ENCODE results near the gene C1orf167. TPM values are rescaled to one million over a fixed set of nuclear protein-coding genes. Genes with fewer than 3 reads are reported as not detected.

Gene C1orf167
- total and polyA plus RNA-seq, 3 donors from 2014 or later: 26.0 to 64.2 (median 34.5) TPM

GRCh38 chr1:11764115-11764514 lies 2.1 kb downstream of the C1orf167 start:
- Histone ChIP-seq H3K27ac (no peak overlapping the region), H3K9me3 (no peaks in the 10 kb centered on the region), H3K4me3 (no peak overlapping the region), H3K36me3 (ENCODE audit: low read depth, missing control alignments) (no peaks in the 10 kb centered on the region), H3K4me1 (peaks cover 8% of the 10 kb centered on the region), H3K27me3 (no peaks in the 10 kb centered on the region)
- no peak for DNase-seq
- 70 to 74% methylated on average over 2 to 3 of the region's 3 CpGs for WGBS, 2 donors
- intact Hi-C loops (cut with DNase I; ENCODE audit: low total_unique reads): no loop called here
- TF ChIP-seq POLR2A (IDR thresholded peaks at IDR 0.05) (no peak), CTCF (IDR thresholded peaks at IDR 0.05) (no peak)

- H3K4me1 ChIP-seq: peaks cover 8% of the 10 kb centered on the region
- intact Hi-C loops (cut with DNase I; ENCODE audit: low total_unique reads): no loop called here
- no peak overlapping the region for H3K4me3 ChIP-seq
- no peaks in the 10 kb centered on the region for H3K36me3 ChIP-seq (ENCODE audit: low read depth, missing control alignments)
- no peak for DNase-seq
- no peak for TF ChIP-seq CTCF (IDR thresholded peaks at IDR 0.05)
- TF ChIP-seq POLR2A (IDR thresholded peaks at IDR 0.05): no peak
- no peak overlapping the region for H3K27ac ChIP-seq
- 78 to 86% methylated on average over 1 to 7 of the region's 7 CpGs for WGBS, 2 donors
- no peaks in the 10 kb centered on the region for H3K9me3 ChIP-seq
- no peaks in the 10 kb centered on the region for H3K27me3 ChIP-seq
Measured at GRCh38 chr1:11764519-11764918, 2.5 kb downstream of the C1orf167 start.

DNA sequence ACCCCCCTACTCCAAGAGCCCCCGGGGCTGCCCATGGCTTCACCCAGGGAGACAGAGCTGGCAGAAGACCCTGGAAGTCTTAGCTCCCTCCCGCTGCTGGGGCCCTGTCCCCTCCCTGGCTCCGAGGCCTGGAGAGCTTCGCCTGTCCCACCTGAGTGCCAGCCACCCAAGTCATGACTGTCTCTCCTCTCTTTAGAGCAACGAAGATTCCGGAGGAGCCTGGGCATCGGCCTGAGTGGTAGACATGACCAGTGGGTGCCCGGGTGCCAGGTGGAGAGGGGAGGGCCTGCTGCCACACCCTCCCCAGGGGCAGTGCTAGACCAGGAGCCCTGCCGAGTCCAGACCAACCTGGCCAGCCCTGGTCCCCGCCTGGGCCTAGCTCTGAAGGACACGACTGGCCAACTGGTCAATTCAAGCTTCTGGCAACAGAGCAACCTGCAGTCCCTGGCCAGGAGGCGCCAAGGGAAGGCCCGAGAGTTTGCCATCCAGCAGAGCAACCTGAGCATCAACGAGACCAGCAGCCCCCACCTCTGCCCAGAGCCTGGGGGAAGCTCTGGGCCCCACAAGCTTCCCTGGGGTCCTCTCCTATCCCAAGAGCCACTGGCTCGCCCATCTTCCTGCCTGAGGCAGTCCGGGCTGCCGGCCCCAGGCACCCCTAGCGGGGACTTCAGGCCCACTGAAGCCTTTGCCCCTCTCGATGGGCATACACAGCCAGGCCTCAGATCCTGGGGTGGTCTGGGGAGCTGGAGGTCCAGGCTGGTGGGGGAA lies 3.9 kb downstream of the C1orf167 start:
- no peaks in the 10 kb centered on the region for H3K9me3 ChIP-seq
- no peak overlapping the region for H3K4me3 ChIP-seq
- no peak overlapping the region for H3K27ac ChIP-seq
- peaks cover 8% of the 10 kb centered on the region for H3K4me1 ChIP-seq
- WGBS, 2 donors: 89 to 92% methylated on average over 15 to 18 of the region's 19 CpGs
- H3K36me3 ChIP-seq (ENCODE audit: low read depth, missing control alignments): no peaks in the 10 kb centered on the region
- TF ChIP-seq POLR2A (IDR thresholded peaks at IDR 0.05) (no peak), CTCF (IDR thresholded peaks at IDR 0.05) (no peak)
- DNase-seq: no peak
- intact Hi-C loops (cut with DNase I; ENCODE audit: low total_unique reads): no loop called here
- no peaks in the 10 kb centered on the region for H3K27me3 ChIP-seq

- intact Hi-C loops (cut with DNase I; ENCODE audit: low total_unique reads): no loop called here
- no peaks in the 10 kb centered on the region for H3K9me3 ChIP-seq
- peaks cover 8% of the 10 kb centered on the region for H3K4me1 ChIP-seq
- H3K27me3 ChIP-seq: no peaks in the 10 kb centered on the region
- H3K36me3 ChIP-seq (ENCODE audit: low read depth, missing control alignments): no peaks in the 10 kb centered on the region
- no peak overlapping the region for H3K27ac ChIP-seq
- TF ChIP-seq CTCF (IDR thresholded peaks at IDR 0.05) (no peak), POLR2A (IDR thresholded peaks at IDR 0.05) (no peak)
- no peak for DNase-seq
- WGBS, 2 donors: 69 to 91% methylated on average over 8 to 14 of the region's 14 CpGs
- H3K4me3 ChIP-seq: no peak overlapping the region
Measured at GRCh38 chr1:11766429-11766776, 4.4 kb downstream of the C1orf167 start.

All from testis (tissue), 3 donors.